Measurements from ENCODE around the gene TAGLN.
A peak's percentile ranks its signal among the peaks of the same experiment; 100 is the strongest.

TAGLN gene

DNA sequence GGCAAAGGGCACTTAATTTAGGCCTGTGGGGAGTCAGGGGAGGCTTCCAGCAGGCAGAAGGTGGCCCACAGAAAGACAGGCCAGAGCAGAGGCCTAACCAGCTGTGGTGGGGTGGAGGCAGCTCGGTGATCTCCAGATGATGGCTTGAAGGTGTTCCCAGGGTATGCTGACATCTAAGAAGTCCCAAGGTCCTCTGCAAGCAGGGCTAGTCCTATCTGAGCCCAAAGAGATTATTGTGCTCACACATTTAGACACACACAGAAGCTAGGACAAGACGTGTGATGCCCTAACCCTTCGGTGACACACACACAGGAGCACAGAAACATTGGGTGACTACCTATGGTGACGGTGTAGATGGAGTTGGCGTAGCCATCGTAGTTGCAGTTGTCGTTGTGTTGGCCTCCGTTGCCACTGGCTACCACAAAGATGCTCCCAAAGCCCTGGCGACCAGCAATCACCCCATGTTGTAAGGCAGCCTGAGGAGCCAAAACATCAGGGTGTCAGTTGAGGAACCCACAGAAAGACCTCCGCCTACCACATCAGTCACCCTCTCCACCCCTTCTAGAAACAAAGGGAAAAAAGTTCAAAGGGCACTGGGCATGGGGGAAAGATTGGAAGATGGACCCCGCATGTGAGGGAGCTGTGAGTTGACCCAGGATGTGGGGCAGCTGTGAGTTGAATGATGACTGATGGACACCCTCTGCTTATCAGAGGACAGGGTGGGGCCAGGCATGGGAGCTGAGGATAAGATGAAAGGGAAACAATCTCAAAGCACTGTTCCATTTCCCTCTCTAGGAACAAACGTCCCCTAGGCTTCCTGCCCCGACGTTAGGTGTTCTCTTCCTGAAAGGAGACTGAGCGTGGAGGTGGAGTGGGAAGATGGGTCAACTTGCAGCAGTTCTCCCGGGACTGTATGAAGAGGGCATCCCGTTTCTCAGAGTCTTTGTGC is 24.8 kb downstream of the TAGLN start:
- DNase-seq = no peak
- Histone ChIP-seq H3K27ac (peak overlapping the region; percentile 88 to 91), H3K27me3 (no peaks in the 10 kb centered on the region), H3K4me1 (peaks cover 0 to 67% (median 53%) of the 10 kb centered on the region in 4 donors), H3K4me3 (no peak overlapping the region), H3K9me3 (no peaks in the 10 kb centered on the region), H3K36me3 (peaks cover 8 to 60% (median 34%) of the 10 kb centered on the region in 3 donors)
- intact Hi-C loops (cut with DNase I; ENCODE audit: low total_unique reads) = loop anchor here (5.0 kb wide), 1 partner anchor 127 kb away; the partner anchor contains the start of gene SIK3
- TF ChIP-seq, protein P1, sequence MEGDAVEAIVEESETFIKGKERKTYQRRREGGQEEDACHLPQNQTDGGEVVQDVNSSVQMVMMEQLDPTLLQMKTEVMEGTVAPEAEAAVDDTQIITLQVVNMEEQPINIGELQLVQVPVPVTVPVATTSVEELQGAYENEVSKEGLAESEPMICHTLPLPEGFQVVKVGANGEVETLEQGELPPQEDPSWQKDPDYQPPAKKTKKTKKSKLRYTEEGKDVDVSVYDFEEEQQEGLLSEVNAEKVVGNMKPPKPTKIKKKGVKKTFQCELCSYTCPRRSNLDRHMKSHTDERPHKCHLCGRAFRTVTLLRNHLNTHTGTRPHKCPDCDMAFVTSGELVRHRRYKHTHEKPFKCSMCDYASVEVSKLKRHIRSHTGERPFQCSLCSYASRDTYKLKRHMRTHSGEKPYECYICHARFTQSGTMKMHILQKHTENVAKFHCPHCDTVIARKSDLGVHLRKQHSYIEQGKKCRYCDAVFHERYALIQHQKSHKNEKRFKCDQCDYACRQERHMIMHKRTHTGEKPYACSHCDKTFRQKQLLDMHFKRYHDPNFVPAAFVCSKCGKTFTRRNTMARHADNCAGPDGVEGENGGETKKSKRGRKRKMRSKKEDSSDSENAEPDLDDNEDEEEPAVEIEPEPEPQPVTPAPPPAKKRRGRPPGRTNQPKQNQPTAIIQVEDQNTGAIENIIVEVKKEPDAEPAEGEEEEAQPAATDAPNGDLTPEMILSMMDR (IDR thresholded peaks at IDR 0.05) = no peak

DNA sequence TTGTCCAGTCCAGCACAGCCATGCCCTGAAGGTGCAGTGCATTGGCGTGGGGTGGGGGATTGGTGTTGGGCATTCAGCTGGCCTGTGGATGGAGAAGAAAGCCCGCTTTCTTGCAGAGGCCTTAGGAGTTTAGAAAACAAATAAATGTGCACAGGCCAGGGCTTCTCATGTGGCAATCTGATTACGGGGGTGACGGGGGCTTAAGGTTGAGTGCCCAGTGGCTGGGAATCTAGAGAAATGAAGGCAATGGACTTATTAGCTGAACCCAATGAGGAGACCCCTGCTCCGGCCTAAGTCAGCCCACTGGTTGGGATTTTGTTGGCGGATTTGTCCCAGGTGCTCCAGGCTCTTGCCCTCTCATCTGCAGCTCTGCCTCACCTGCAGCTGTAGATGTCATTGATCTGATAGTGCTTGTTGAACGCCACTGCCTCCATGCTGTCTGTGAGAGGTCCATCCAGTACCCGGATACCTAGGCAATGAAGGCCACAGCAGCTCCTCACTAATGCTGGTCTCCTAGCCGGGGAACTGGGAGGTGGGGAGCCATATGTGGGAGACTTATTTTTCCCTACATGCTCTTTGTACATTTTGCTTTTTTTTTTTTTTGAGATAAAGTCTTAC is 26.5 kb downstream of the TAGLN start:
- DNase-seq = no peak
- TF ChIP-seq, protein P1 (IDR thresholded peaks at IDR 0.05) = no peak
- peaks cover 18 to 69% (median 45%) of the 10 kb centered on the region in 3 donors for H3K36me3 ChIP-seq
- H3K4me1 ChIP-seq = peaks cover 0 to 62% (median 43%) of the 10 kb centered on the region in 4 donors
- intact Hi-C loops (cut with DNase I; ENCODE audit: low total_unique reads) = loop anchor here (5.0 kb wide), 1 partner anchor 43 kb away; no protein-coding TSS in a partner anchor
- no peaks in the 10 kb centered on the region for H3K9me3 ChIP-seq
- no peaks in the 10 kb centered on the region for H3K27me3 ChIP-seq
- H3K4me3 ChIP-seq = no peak overlapping the region
- H3K27ac ChIP-seq = peak overlapping the region; percentile 88 to 91

DNA sequence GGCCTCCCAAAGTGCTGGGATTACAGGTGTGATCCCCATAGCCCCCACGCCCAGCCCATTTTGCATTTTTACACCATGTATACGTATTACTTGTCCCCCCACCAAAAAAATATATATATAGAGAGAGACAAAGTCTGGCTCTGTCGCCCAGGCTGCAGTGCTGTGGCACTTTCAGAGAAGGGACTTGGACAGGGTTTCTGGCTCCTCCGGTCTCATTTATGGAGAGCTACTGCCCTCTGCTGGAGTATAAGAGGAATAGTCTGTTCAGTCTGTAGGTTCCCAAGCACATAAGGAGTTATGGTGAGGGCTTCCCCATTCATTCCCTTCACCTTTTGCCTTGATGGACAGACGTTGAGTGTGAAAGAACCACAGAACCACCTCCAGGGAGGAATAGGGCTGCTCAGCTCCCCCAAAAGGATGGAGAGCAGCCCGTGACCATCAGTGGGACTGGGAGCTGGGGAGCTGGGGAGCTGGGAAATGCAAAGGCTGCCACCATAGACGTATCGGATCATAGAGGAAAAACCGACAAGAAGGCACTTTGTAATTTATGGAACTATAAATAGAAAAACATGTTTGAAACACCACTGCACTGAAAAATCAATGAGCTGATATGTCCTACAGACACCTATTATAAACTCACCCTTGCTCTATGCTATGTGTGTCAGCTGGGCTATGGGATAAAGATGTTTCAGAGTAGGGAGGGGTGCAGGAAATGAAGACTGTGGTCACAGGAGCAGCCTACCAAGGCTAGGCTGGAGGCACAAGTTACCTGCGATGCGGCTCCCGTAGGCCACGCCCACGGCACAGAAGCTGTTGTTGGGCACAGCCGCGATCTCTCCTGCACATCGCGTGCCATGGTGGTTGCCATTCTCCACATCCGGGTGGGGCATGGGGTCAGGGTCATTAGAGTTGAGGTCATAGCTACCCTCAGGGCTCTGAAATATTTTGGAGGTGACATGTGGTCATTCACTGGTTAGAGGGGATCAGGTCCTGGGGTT is 27.5 kb downstream of the TAGLN start:
- Histone ChIP-seq H3K27ac (peak overlapping the region; percentile 88 to 91), H3K27me3 (no peaks in the 10 kb centered on the region), H3K9me3 (no peaks in the 10 kb centered on the region), H3K36me3 (peaks cover 18 to 69% (median 45%) of the 10 kb centered on the region in 3 donors), H3K4me3 (no peak overlapping the region), H3K4me1 (peaks cover 0 to 61% (median 41%) of the 10 kb centered on the region in 4 donors)
- TF ChIP-seq, protein P1 (IDR thresholded peaks at IDR 0.05) = peak; percentile 71 to 91
- no peak for DNase-seq
- intact Hi-C loops (cut with DNase I; ENCODE audit: low total_unique reads) = loop anchor here (5.0 kb wide), 1 partner anchor 44 kb away; no protein-coding TSS in a partner anchor

- Histone ChIP-seq H3K36me3 (peaks cover 18 to 67% (median 40%) of the 10 kb centered on the region in 3 donors), H3K4me1 (peaks cover 0 to 50% (median 28%) of the 10 kb centered on the region in 4 donors)
- intact Hi-C loops (cut with DNase I; ENCODE audit: low total_unique reads) = loop anchor here (5.0 kb wide), 1 partner anchor 46 kb away; no protein-coding TSS in a partner anchor
These were observed 28.9 kb downstream of the TAGLN start for GRCh38 chr11:117228091-117228490.

More at GRCh38 chr11:117228091-117228490, 28.9 kb downstream of the TAGLN start:
- TF ChIP-seq, protein P1 (IDR thresholded peaks at IDR 0.05) = no peak
- Histone ChIP-seq H3K9me3 (no peaks in the 10 kb centered on the region), H3K27ac (no peak overlapping the region), H3K4me3 (no peak overlapping the region), H3K27me3 (no peaks in the 10 kb centered on the region)
- no peak for DNase-seq

All from tibial artery (tissue), 4 donors.